GM12891 (cell line): ENCODE data around the gene GPATCH8.

Experiments used
- POLR2A ChIP-seq: IDR thresholded peaks from 2 replicates; pipeline ENCODE4 v1.6.1; 2011; ENCODE audit warnings: low read depth, low read length, control low read depth
- POLR2AphosphoS5 ChIP-seq: IDR thresholded peaks from 2 replicates; pipeline ENCODE4 v1.6.1; 2011; ENCODE audit warnings: low read depth, low read length, control low read depth
- POU2F2 ChIP-seq: IDR thresholded peaks from 2 replicates; pipeline ENCODE4 v1.6.1; 2011; ENCODE audit warnings: low read depth, mild to moderate bottlenecking, control low read depth, low read length, moderate library complexity
- SPI1 ChIP-seq: IDR thresholded peaks from 2 replicates; pipeline ENCODE4 v1.6.1; 2011; ENCODE audit warnings: low read depth, low read length, control low read depth
- TAF1 ChIP-seq: IDR thresholded peaks from 2 replicates; pipeline ENCODE4 v1.6.1; 2011; ENCODE audit warnings: low read depth, low read length, control low read depth

DNA sequence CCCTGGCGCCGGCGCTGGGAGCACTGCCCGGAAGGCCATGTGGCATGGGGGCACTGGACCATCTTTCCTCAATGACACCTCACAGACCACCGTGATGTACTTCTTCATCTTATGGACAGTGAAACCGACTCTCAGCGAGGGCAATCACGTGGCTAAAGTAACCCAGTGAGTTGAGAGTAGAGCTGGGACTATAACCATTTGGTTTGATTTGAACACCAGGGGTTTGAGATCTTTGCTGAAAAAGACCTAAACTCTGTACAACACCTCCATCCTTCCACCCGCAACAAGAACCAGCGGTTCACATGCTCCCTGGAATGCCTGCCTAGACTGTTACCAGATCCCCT, 117.1 kb downstream of the GPATCH8 start:
- TF ChIP-seq POLR2A (no peak), POLR2AphosphoS5 (no peak), SPI1 (no peak), POU2F2 (no peak), TAF1 (no peak)
